Left lung (tissue), 10 donors: ENCODE measurements around the gene ME3. TPM values are rescaled to one million over a fixed set of nuclear protein-coding genes. Genes with fewer than 3 reads are reported as not detected.

ENCODE experiments used
- ATAC-seq: fragments of 200-7000 bp; cut with Tn5 transposase; one replicate; pipeline ENCODE4 v1.9.1; 2020; ENCODE audit warnings: moderate library complexity
- DNase-seq, 4 donors: peaks; one replicate each; pipeline ENCODE4 v3.0.0-alpha.2; 2013 to 2020
- H3K27ac ChIP-seq, 2 donors: fragments of 200-600 bp; sonication (generic) in 1 of 2; one replicate each; pipeline versions ENCODE4 v1.5.0 to v1.8.0; 2020 to 2021
- H3K27me3 ChIP-seq, 2 donors: fragments of 200-600 bp; sonication (generic) in 1 of 2; one replicate each; pipeline versions ENCODE4 v1.5.0 to v1.8.0; 2020 to 2021
- H3K36me3 ChIP-seq, 2 donors: fragments of 200-600 bp; sonication (generic) in 1 of 2; one replicate each; pipeline versions ENCODE4 v1.5.0 to v1.8.0; 2020 to 2021
- H3K4me1 ChIP-seq, 2 donors: fragments of 200-600 bp; one replicate each; pipeline ENCODE4 v1.8.0; 2021
- H3K4me3 ChIP-seq, 2 donors: fragments of 200-600 bp; sonication (generic) in 1 of 2; one replicate each; pipeline versions ENCODE4 v1.5.0 to v1.8.0; 2020 to 2021; ENCODE audit warnings: mild to moderate bottlenecking in 1 of 2
- H3K9me3 ChIP-seq, 2 donors: fragments of 200-600 bp; sonication (generic) in 1 of 2; one replicate each; pipeline versions ENCODE4 v1.5.0 to v1.8.0; 2020 to 2021
- CTCF ChIP-seq, 2 donors: fragments of 200-600 bp; sonication (generic) in 1 of 2; IDR thresholded peaks; one replicate each; pipeline versions ENCODE4 v1.5.0 to v1.8.0; 2021; ENCODE audit warnings: antibody characterized with exemption in 2 of 2
- intact Hi-C, 2 donors: fragments of 100-400 bp; cut with DNase I; formaldehyde crosslinking; loops; one replicate each; pipeline versions ENCODE4 v1.11.2 to v1.14.2; 2022
- polyA plus RNA-seq, 6 donors: library from polyadenylated mRNA; unstranded; fragments of 120-200 nt; gene quantifications; one replicate each; pipeline ENCODE4 v1.2.1, GENCODE V29; 2013; ENCODE audit not compliant: insufficient read length in 6 of 6
- total RNA-seq, 2 donors: library from RNA; stranded (reverse); fragmentation: NEBNext Ultra II Directional; extraction: Animal tissue kit (Norgen Biotek cat#: 25700); gene quantifications; one replicate each; pipeline ENCODE4 v1.2.1, GENCODE V29; 2021
- donor health status: DM: no; HTN: yes; CAD: no.
- donor health status: DM: no; HTN: no; CAD: no.

The ME3 gene
- total and polyA plus RNA-seq, 8 donors = 21.6 to 44.6 (median 30.5) TPM

- intact Hi-C loops = no loop called here
- no peak for TF ChIP-seq CTCF (IDR thresholded peaks at IDR 0.05)
- ATAC-seq = no peak
- no peak for DNase-seq
- no peak overlapping the region for H3K27ac ChIP-seq
- no peaks in the 10 kb centered on the region for H3K9me3 ChIP-seq
- peaks cover 0 to 4% of the 10 kb centered on the region in 2 donors for H3K4me1 ChIP-seq
- H3K36me3 ChIP-seq = no peaks in the 10 kb centered on the region
- H3K27me3 ChIP-seq = no peaks in the 10 kb centered on the region
- H3K4me3 ChIP-seq = no peak overlapping the region
Measured at GRCh38 chr11:86580535-86580934, 91.9 kb downstream of the ME3 start.

- intact Hi-C loops = no loop called here
- Histone ChIP-seq H3K4me1 (peaks cover 0 to 4% of the 10 kb centered on the region in 2 donors), H3K27me3 (no peaks in the 10 kb centered on the region), H3K9me3 (no peaks in the 10 kb centered on the region), H3K36me3 (no peaks in the 10 kb centered on the region), H3K27ac (no peak overlapping the region), H3K4me3 (no peak overlapping the region)
- ATAC-seq = no peak
- no peak for TF ChIP-seq CTCF (IDR thresholded peaks at IDR 0.05)
- DNase-seq = no peak
Measured at GRCh38 chr11:86579406-86579731, 93.0 kb downstream of the ME3 start.

DNA sequence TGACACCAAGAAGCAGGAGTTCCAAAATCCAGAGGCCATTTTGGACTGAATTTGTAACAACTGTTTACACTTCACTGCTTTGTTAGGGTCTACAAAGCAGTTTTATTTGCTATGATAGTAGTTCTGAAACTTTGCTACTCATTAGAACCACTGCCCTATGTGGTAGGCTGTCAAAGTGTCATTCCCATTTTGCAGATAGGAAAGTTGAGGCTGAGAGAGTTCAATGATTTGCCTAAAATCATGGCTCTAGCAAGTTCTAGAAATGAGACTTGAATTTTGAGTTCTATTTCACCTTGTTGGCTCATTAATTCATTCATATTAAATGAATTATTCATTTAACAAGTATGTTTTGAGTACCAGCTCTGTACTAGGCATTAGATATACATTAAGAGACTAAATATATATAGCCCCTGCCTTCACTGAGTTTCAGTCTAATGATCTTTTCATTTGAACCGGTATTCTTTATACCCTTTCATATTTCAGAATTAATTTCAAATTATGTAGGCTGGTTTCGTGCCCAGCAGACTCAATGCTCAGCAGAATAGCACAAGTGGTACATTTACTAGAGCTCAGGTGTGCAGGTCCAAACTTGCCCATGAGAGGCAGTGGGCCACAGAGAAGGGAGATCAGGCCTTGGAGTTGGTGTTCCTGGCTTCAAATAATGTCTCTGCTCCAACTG, 93.5 kb downstream of the ME3 start:
- H3K27ac ChIP-seq = peak overlapping the region; percentile 20 to 49
- H3K27me3 ChIP-seq = no peaks in the 10 kb centered on the region
- ATAC-seq (no peak), DNase-seq (no peak)
- H3K9me3 ChIP-seq = no peaks in the 10 kb centered on the region
- TF ChIP-seq CTCF (IDR thresholded peaks at IDR 0.05) = no peak
- H3K4me1 ChIP-seq = peaks cover 0 to 4% of the 10 kb centered on the region in 2 donors
- no peaks in the 10 kb centered on the region for H3K36me3 ChIP-seq
- no peak overlapping the region for H3K4me3 ChIP-seq
- intact Hi-C loops = no loop called here

DNA sequence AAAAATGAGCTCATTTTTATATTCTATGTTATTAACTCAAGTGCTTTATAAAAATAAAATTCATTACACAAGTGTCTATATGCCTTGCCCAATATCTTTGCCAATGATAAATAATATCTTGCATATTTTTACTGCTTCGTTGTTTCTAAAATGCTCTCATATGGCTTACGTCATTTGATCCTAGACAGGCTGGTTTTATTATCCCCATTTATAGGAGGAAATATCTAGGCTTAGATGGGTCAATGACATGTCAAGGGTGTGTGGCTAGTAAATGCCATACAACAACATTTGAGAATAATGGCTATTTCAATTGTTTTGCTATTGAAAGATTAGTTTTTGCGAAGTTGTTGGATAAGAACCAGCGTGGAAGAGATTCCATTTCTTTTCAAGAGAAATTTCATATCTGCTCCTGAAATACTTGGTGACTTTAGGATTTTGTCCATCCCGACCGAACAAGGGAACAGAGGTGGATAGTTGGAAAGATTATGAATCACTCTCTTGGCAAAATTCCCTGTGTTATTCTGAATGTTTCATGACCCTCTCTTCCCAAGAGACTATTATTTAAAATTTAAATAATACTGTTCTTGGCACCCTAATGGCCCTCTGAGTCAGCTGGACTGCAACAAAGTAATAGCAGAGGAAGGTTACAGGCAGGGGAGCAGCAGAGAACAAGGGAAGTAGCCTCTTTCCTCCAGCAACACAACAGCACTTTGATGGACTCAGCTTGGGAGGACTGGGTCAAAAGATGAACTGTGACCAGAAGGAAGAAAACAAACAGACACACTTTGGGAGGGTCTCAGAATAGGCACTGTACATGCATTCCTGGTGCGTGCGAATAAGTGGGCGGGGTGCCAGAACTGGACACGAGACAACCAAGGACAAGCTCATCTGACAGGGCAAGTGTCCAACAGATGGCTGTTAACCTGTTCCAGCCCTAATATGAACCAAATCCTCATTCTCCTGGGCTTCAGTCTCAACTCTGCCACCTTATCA, 94.5 kb downstream of the ME3 start:
- Histone ChIP-seq H3K36me3 (no peaks in the 10 kb centered on the region), H3K4me1 (peaks cover 0 to 4% of the 10 kb centered on the region in 2 donors), H3K27ac (peak overlapping the region; percentile 20 to 49), H3K27me3 (no peaks in the 10 kb centered on the region), H3K4me3 (no peak overlapping the region), H3K9me3 (no peaks in the 10 kb centered on the region)
- intact Hi-C loops = no loop called here
- DNase-seq = peak in 1 of 4 donors; percentile 28
- peak; percentile 72 for ATAC-seq
- TF ChIP-seq CTCF (IDR thresholded peaks at IDR 0.05) = no peak

- Histone ChIP-seq H3K4me1 (peaks cover 0 to 4% of the 10 kb centered on the region in 2 donors), H3K9me3 (no peaks in the 10 kb centered on the region), H3K27ac (no peak overlapping the region), H3K4me3 (no peak overlapping the region), H3K27me3 (no peaks in the 10 kb centered on the region), H3K36me3 (no peaks in the 10 kb centered on the region)
- no peak for TF ChIP-seq CTCF (IDR thresholded peaks at IDR 0.05)
- intact Hi-C loops = no loop called here
- ATAC-seq (no peak), DNase-seq (no peak)
Measured at GRCh38 chr11:86576946-86577624, 95.3 kb downstream of the ME3 start.
